Naive thymus-derived CD4-positive, alpha-beta T cell (primary cell): Measurements from ENCODE around the gene CTBP2. TPM values are rescaled to one million over a fixed set of nuclear protein-coding genes. Genes with fewer than 3 reads are reported as not detected.

Source experiments
- ATAC-seq: fragments of 150-1000 bp; cut with Tn5 transposase; 2 replicates; pipeline ENCODE4 v1.10.0; 2021; ENCODE audit warnings: mild to moderate bottlenecking, moderate library complexity
- CTCF ChIA-PET: fragments of 350-600 bp; sonication (Branson Sonifier 250); formaldehyde crosslinking; loops from one replicate; lab custom pipeline; 2021; ENCODE audit warnings: antibody characterized with exemption; lab: Charles Lee
- POLR2A ChIA-PET: fragments of 350-600 bp; sonication (Branson Sonifier 250); formaldehyde crosslinking; loops from one replicate; lab custom pipeline; 2021; ENCODE audit warnings: antibody characterized with exemption, inconsistent platforms; lab: Charles Lee
- DNase-seq, 9 donors: peaks; one replicate each; pipeline versions ENCODE4 v3.0.0 to v3.0.0-alpha.2; 2020 to 2022; ENCODE audit warnings: mixed read lengths in 1 of 9
- H3K27ac ChIP-seq: one replicate; pipeline ENCODE4 v1.7.0; 2013; ENCODE audit warnings: mild to moderate bottlenecking, low read depth, low read length, moderate library complexity
- H3K27me3 ChIP-seq, 2 donors: one replicate each; pipeline ENCODE4 v1.7.0; 2013; ENCODE audit warnings: low read length in 2 of 2, mild to moderate bottlenecking in 2 of 2, moderate library complexity in 2 of 2; ENCODE audit not compliant: control insufficient read depth in 2 of 2, insufficient read depth in 2 of 2
- H3K36me3 ChIP-seq, 3 experiments: 1 replicate in 2 of 3; 2 replicates in 1 of 3; pipeline ENCODE4 v1.7.0; 2013; ENCODE audit warnings: low read length in 3 of 3, mild to moderate bottlenecking in 3 of 3, moderate library complexity in 1 of 3; ENCODE audit not compliant: insufficient read depth in 3 of 3, control insufficient read depth in 2 of 3
- H3K4me1 ChIP-seq, 2 donors: one replicate each; pipeline ENCODE4 v1.7.0; 2013; ENCODE audit warnings: low read length in 2 of 2, mild to moderate bottlenecking in 2 of 2, moderate library complexity in 1 of 2; ENCODE audit not compliant: control insufficient read depth in 2 of 2, insufficient read depth in 2 of 2
- H3K4me3 ChIP-seq: 2 replicates; pipeline ENCODE4 v1.7.0; 2013; ENCODE audit warnings: mild to moderate bottlenecking, low read length
- H3K9me3 ChIP-seq, 3 experiments: 1 replicate in 2 of 3; 2 replicates in 1 of 3; pipeline ENCODE4 v1.7.0; 2013; ENCODE audit warnings: low read length in 3 of 3; ENCODE audit not compliant: control insufficient read depth in 2 of 3
- H3K27ac Mint-ChIP-seq, 9 donors: one replicate each; pipeline ENCODE4 v1.8.0; 2020 to 2022; ENCODE audit warnings: mixed read lengths in 9 of 9, mild to moderate bottlenecking in 8 of 9, moderate library complexity in 5 of 9, inconsistent platforms in 2 of 9
- H3K27me3 Mint-ChIP-seq, 5 donors: one replicate each; pipeline ENCODE4 v1.8.0; 2021 to 2022; ENCODE audit warnings: mixed read lengths in 5 of 5, mild to moderate bottlenecking in 1 of 5
- H3K36me3 Mint-ChIP-seq, 5 donors: one replicate each; pipeline ENCODE4 v1.8.0; 2020 to 2022; ENCODE audit warnings: mixed read lengths in 5 of 5, mild to moderate bottlenecking in 3 of 5, inconsistent platforms in 1 of 5
- H3K4me1 Mint-ChIP-seq, 7 donors: one replicate each; pipeline ENCODE4 v1.8.0; 2020 to 2022; ENCODE audit warnings: mixed read lengths in 7 of 7, mild to moderate bottlenecking in 3 of 7, inconsistent platforms in 1 of 7
- H3K4me3 Mint-ChIP-seq, 10 donors: one replicate each; pipeline ENCODE4 v1.8.0; 2020 to 2022; ENCODE audit warnings: mild to moderate bottlenecking in 10 of 10, mixed read lengths in 10 of 10, moderate library complexity in 6 of 10, inconsistent platforms in 2 of 10
- H3K9me3 Mint-ChIP-seq, 11 donors: one replicate each; pipeline ENCODE4 v1.8.0; 2020 to 2022; ENCODE audit warnings: mixed read lengths in 11 of 11, mild to moderate bottlenecking in 4 of 11, inconsistent platforms in 1 of 11, moderate library complexity in 1 of 11
- intact Hi-C, 2 donors: fragments of 100-400 bp; cut with micrococcal nuclease; formaldehyde crosslinking; loops; one replicate each; pipeline ENCODE4 v1.15.1; 2023
- polyA plus RNA-seq, 2 donors: library from polyadenylated mRNA; unstranded; fragments of 300-500 nt; fragmentation: Illumina TruSeq; gene quantifications; one replicate each; pipeline ENCODE4 v1.2.3, GENCODE V29; 2021
- total RNA-seq, 6 experiments: library from RNA in 5 of 6; stranded (reverse) in 5 of 6; gene quantifications; 1 replicate in 5 of 6; 2 replicates in 1 of 6; pipeline ENCODE4 v1.2.3 and lab custom pipeline; 2021 to 2026

The CTBP2 gene
- total and polyA plus RNA-seq, 7 experiments from 2014 or later, result 0.05 to 39.5 (median 1.7) TPM; not detected in 1

- no peak for DNase-seq
- Mint-ChIP-seq H3K36me3 (peaks cover 0 to 8% (median 0%) of the 10 kb centered on the region in 5 donors), H3K4me3 (no peak overlapping the region), H3K27me3 (peaks cover 0 to 8% (median 0%) of the 10 kb centered on the region in 5 donors), H3K27ac (no peak overlapping the region), H3K4me1 (peaks cover 0 to 8% (median 0%) of the 10 kb centered on the region in 7 donors), H3K9me3 (peaks cover 0 to 12% (median 4%) of the 10 kb centered on the region in 11 donors)
- Histone ChIP-seq H3K36me3 (no peaks in the 10 kb centered on the region), H3K27me3 (no peaks in the 10 kb centered on the region), H3K4me1 (no peaks in the 10 kb centered on the region), H3K9me3 (peaks cover 0 to 4% (median 0%) of the 10 kb centered on the region in 3 experiments), H3K27ac (no peak overlapping the region), H3K4me3 (no peak overlapping the region)
- ATAC-seq, result no peak
- intact Hi-C loops, result no loop called here
- ChIA-PET POLR2A (no interaction called here), CTCF (no interaction called here)
These were observed 56.4 kb downstream of the CTBP2 start for GRCh38 chr10:125103924-125104323.

GRCh38 chr10:125103466-125103865 lies 56.9 kb downstream of the CTBP2 start:
- Histone ChIP-seq H3K9me3 (peaks cover 0 to 4% (median 0%) of the 10 kb centered on the region in 3 experiments), H3K4me3 (no peak overlapping the region), H3K4me1 (no peaks in the 10 kb centered on the region), H3K27ac (no peak overlapping the region), H3K27me3 (no peaks in the 10 kb centered on the region), H3K36me3 (no peaks in the 10 kb centered on the region)
- ATAC-seq (no peak), DNase-seq (no peak)
- Mint-ChIP-seq H3K27me3 (peaks cover 0 to 8% (median 0%) of the 10 kb centered on the region in 5 donors), H3K36me3 (peaks cover 0 to 8% (median 0%) of the 10 kb centered on the region in 5 donors), H3K27ac (no peak overlapping the region), H3K9me3 (peaks cover 0 to 12% (median 4%) of the 10 kb centered on the region in 11 donors), H3K4me3 (no peak overlapping the region), H3K4me1 (peaks cover 0 to 8% (median 0%) of the 10 kb centered on the region in 7 donors)
- CTCF ChIA-PET, result no interaction called here
- intact Hi-C loops, result no loop called here
- POLR2A ChIA-PET, result no interaction called here

- intact Hi-C loops, result no loop called here
- ChIA-PET CTCF (no interaction called here), POLR2A (no interaction called here)
- ATAC-seq, result no peak
- Histone ChIP-seq H3K27ac (no peak overlapping the region), H3K4me1 (no peaks in the 10 kb centered on the region), H3K27me3 (no peaks in the 10 kb centered on the region), H3K36me3 (no peaks in the 10 kb centered on the region), H3K4me3 (no peak overlapping the region), H3K9me3 (no peaks in the 10 kb centered on the region)
- Mint-ChIP-seq H3K4me3 (no peak overlapping the region), H3K4me1 (peaks cover 0 to 8% (median 0%) of the 10 kb centered on the region in 7 donors), H3K27me3 (peaks cover 0 to 8% (median 0%) of the 10 kb centered on the region in 5 donors), H3K9me3 (peaks cover 0 to 5% (median 3%) of the 10 kb centered on the region in 11 donors), H3K27ac (no peak overlapping the region), H3K36me3 (peaks cover 0 to 6% (median 0%) of the 10 kb centered on the region in 5 donors)
- DNase-seq, result no peak
These were observed 57.5 kb downstream of the CTBP2 start for GRCh38 chr10:125102821-125103220.

- ATAC-seq, result peak; percentile 31
- Histone ChIP-seq H3K27ac (no peak overlapping the region), H3K27me3 (no peaks in the 10 kb centered on the region), H3K4me3 (no peak overlapping the region), H3K36me3 (no peaks in the 10 kb centered on the region), H3K4me1 (no peaks in the 10 kb centered on the region), H3K9me3 (no peaks in the 10 kb centered on the region)
- Mint-ChIP-seq H3K27me3 (peaks cover 0 to 2% (median 0%) of the 10 kb centered on the region in 5 donors), H3K36me3 (peaks cover 0 to under 1% (median 0%) of the 10 kb centered on the region in 5 donors), H3K27ac (no peak overlapping the region), H3K4me3 (no peak overlapping the region), H3K9me3 (peaks cover 0 to 2% (median 0%) of the 10 kb centered on the region in 11 donors), H3K4me1 (peaks cover 0 to 8% (median 0%) of the 10 kb centered on the region in 7 donors)
- CTCF ChIA-PET, result no interaction called here
- intact Hi-C loops, result no loop called here
- no peak for DNase-seq
- POLR2A ChIA-PET, result no interaction called here
These were observed 58.1 kb downstream of the CTBP2 start for GRCh38 chr10:125102246-125102645.

- H3K27me3 Mint-ChIP-seq, result no peaks in the 10 kb centered on the region
- CTCF ChIA-PET, result no interaction called here
- Histone ChIP-seq H3K9me3 (no peaks in the 10 kb centered on the region), H3K4me1 (no peaks in the 10 kb centered on the region), H3K4me3 (no peak overlapping the region), H3K27ac (no peak overlapping the region), H3K27me3 (no peaks in the 10 kb centered on the region), H3K36me3 (no peaks in the 10 kb centered on the region)
- H3K36me3 Mint-ChIP-seq, result no peaks in the 10 kb centered on the region
- H3K9me3 Mint-ChIP-seq, result peaks cover 0 to 2% (median 0%) of the 10 kb centered on the region in 11 donors
- POLR2A ChIA-PET, result no interaction called here
- H3K4me3 Mint-ChIP-seq, result no peak overlapping the region
- H3K4me1 Mint-ChIP-seq, result peaks cover 0 to 8% (median 0%) of the 10 kb centered on the region in 7 donors
- intact Hi-C loops, result no loop called here
- no peak overlapping the region for H3K27ac Mint-ChIP-seq
- no peak for ATAC-seq
- no peak for DNase-seq
These were observed 58.8 kb downstream of the CTBP2 start for GRCh38 chr10:125101581-125101980.

- no peaks in the 10 kb centered on the region for H3K36me3 Mint-ChIP-seq
- H3K4me1 Mint-ChIP-seq, result peaks cover 0 to 13% (median 0%) of the 10 kb centered on the region in 7 donors
- no peaks in the 10 kb centered on the region for H3K4me1 ChIP-seq
- no peaks in the 10 kb centered on the region for H3K9me3 ChIP-seq
- no peak overlapping the region for H3K27ac ChIP-seq
- H3K4me3 Mint-ChIP-seq, result no peak overlapping the region
- H3K36me3 ChIP-seq, result no peaks in the 10 kb centered on the region
- intact Hi-C loops, result no loop called here
- CTCF ChIA-PET, result interaction anchor here (0.6 kb wide), 1 partner anchor 903 kb away, joined by 3 read pairs; no protein-coding TSS in a partner anchor
- DNase-seq (no peak), ATAC-seq (no peak)
- H3K27ac Mint-ChIP-seq, result no peak overlapping the region
- POLR2A ChIA-PET, result no interaction called here
- H3K4me3 ChIP-seq, result no peak overlapping the region
- H3K27me3 Mint-ChIP-seq, result no peaks in the 10 kb centered on the region
- peaks cover 0 to 2% (median 0%) of the 10 kb centered on the region in 11 donors for H3K9me3 Mint-ChIP-seq
- no peaks in the 10 kb centered on the region for H3K27me3 ChIP-seq
These were observed 59.3 kb downstream of the CTBP2 start for GRCh38 chr10:125101049-125101448.

- CTCF ChIA-PET, result no interaction called here
These were observed 62.8 kb downstream of the CTBP2 start for GRCh38 chr10:125097409-125098070.

More at GRCh38 chr10:125097409-125098070, 62.8 kb downstream of the CTBP2 start:
- Mint-ChIP-seq H3K4me1 (peaks cover 0 to 19% (median 0%) of the 10 kb centered on the region in 7 donors), H3K27me3 (no peaks in the 10 kb centered on the region), H3K27ac (no peak overlapping the region), H3K9me3 (peaks cover 0 to 1% (median 0%) of the 10 kb centered on the region in 11 donors), H3K36me3 (no peaks in the 10 kb centered on the region), H3K4me3 (no peak overlapping the region)
- Histone ChIP-seq H3K36me3 (no peaks in the 10 kb centered on the region), H3K4me1 (no peaks in the 10 kb centered on the region), H3K27me3 (no peaks in the 10 kb centered on the region), H3K9me3 (no peaks in the 10 kb centered on the region), H3K4me3 (no peak overlapping the region), H3K27ac (no peak overlapping the region)
- POLR2A ChIA-PET, result no interaction called here
- no peak for DNase-seq
- ATAC-seq, result no peak
- intact Hi-C loops, result no loop called here
